Body of pancreas (tissue), 4 donors: ENCODE measurements around the gene CAP1.
"Not testable (repeated sequence)": the region's sequence is repeated elsewhere in the genome, so short reads cannot be mapped to it uniquely, and the experiment has no call there.

Source experiments
- POLR2A ChIP-seq, 3 donors: fragments of 450-650 bp; IDR thresholded peaks; one replicate each; pipeline ENCODE4 v1.6.1; 2016; ENCODE audit warnings: antibody characterized with exemption in 3 of 3, mild to moderate bottlenecking in 2 of 3
- TF ChIP-seq, protein P1 (sequence below), 7 experiments: fragments of 450-650 bp in 4 of 7; fragments of 200-600 bp in 3 of 7; sonication (generic) in 3 of 7; IDR thresholded peaks; one replicate each; pipeline ENCODE4 v1.5.1; 2016 to 2019; ENCODE audit warnings: antibody characterized with exemption in 7 of 7

GRCh38 chr1:40007481-40008034 lies 33.0 kb upstream of the CAP1 start:
- TF ChIP-seq, protein P1, sequence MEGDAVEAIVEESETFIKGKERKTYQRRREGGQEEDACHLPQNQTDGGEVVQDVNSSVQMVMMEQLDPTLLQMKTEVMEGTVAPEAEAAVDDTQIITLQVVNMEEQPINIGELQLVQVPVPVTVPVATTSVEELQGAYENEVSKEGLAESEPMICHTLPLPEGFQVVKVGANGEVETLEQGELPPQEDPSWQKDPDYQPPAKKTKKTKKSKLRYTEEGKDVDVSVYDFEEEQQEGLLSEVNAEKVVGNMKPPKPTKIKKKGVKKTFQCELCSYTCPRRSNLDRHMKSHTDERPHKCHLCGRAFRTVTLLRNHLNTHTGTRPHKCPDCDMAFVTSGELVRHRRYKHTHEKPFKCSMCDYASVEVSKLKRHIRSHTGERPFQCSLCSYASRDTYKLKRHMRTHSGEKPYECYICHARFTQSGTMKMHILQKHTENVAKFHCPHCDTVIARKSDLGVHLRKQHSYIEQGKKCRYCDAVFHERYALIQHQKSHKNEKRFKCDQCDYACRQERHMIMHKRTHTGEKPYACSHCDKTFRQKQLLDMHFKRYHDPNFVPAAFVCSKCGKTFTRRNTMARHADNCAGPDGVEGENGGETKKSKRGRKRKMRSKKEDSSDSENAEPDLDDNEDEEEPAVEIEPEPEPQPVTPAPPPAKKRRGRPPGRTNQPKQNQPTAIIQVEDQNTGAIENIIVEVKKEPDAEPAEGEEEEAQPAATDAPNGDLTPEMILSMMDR (IDR thresholded peaks at IDR 0.05) = not testable (repeated sequence)
- not testable (repeated sequence) for TF ChIP-seq POLR2A (IDR thresholded peaks at IDR 0.05)
